H4 (cell line): Measurements from ENCODE around the gene TGFB3. TPM values are rescaled to one million over a fixed set of nuclear protein-coding genes. Genes with fewer than 3 reads are reported as not detected.

Source experiments
- total RNA-seq: library from RNA; depleted of rRNA; stranded (reverse); fragments of >200 nt; shearing (Covaris generic); gene quantifications from 2 replicates; pipeline ENCODE4 v1.2.3, GENCODE V29; 2014; rRNA removed

The TGFB3 gene
- total RNA-seq, 1 experiment from 2014 or later: 2.3 TPM

Other genes with a start within 250 kb of the TGFB3 start
- gene IFT43, start 3.8 kb upstream of the TGFB3 start, total RNA-seq: 36.7 and 47.0 TPM in 2 replicates
- 25.7 and 33.6 TPM in 2 replicates for gene GPATCH2L, start 169.9 kb upstream of the TGFB3 start, total RNA-seq